ENCODE results near the gene NR5A2. TPM values are rescaled to one million over a fixed set of nuclear protein-coding genes. Genes with fewer than 3 reads are reported as not detected.

The NR5A2 gene
- total and polyA plus RNA-seq, 10 of the 15 experiments (the other 5 are each of a cell fraction or from before 2014, with no cell fraction given) = 0.02 to 0.60 (median 0.15) TPM; not detected in 1

DNA sequence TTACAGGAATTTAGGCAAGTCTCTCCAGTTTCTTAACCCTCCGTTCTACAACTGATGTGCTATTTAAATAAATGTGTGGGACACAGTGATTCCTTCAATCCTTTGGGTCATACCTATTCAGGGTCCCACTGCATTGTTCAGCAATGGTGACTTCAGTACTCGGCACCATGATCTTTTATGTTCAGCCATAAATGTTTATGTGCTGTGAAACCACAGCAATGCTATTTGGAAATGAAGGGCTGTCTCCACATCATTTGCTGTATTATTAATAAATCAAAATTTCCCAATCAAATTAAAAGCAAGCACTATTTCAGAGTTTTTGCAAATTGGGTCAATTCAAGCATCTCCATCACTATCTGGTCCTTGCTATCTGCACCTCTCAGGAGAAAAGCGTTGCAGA lies 84.8 kb downstream of the NR5A2 start:
- ATAC-seq = no peak
- no peaks in the 10 kb centered on the region for H3K27me3 ChIP-seq (replicated peaks in 1 of 2; ENCODE audit: control insufficient read depth in 2 of 2, insufficient read depth in 2 of 2, low read length in 1 of 2)
- H3K9ac ChIP-seq (ENCODE audit: control insufficient read depth, insufficient read depth, low read length) = no peak overlapping the region
- no peaks in the 10 kb centered on the region for H3K36me3 ChIP-seq (ENCODE audit: control insufficient read depth in 2 of 2, insufficient read depth in 2 of 2, low read length in 1 of 2)
- ChIA-PET RAD21 (ENCODE audit: unreplicated experiment) (no interaction called here), POLR2A (interaction anchor here (0.7 kb wide), 1 partner anchor 41 kb away, joined by 3 read pairs; no protein-coding TSS in a partner anchor), CTCF (no interaction called here), SMC1A (ENCODE audit: uncharacterized antibody, unreplicated experiment) (interaction anchor here (0.9 kb wide), 1 partner anchor 165 kb away, joined by 3 read pairs; no protein-coding TSS in a partner anchor)
- TF ChIP-seq RB1 (IDR thresholded peaks at IDR 0.05; ENCODE audit: borderline replicate concordance) = no peak
- no peak for TF ChIP-seq SP1 (IDR thresholded peaks at IDR 0.05; ENCODE audit: low read depth, low read length)
- no peak for TF ChIP-seq CBFB (IDR thresholded peaks at IDR 0.05; ENCODE audit: low read depth)
- TF ChIP-seq, protein P1, sequence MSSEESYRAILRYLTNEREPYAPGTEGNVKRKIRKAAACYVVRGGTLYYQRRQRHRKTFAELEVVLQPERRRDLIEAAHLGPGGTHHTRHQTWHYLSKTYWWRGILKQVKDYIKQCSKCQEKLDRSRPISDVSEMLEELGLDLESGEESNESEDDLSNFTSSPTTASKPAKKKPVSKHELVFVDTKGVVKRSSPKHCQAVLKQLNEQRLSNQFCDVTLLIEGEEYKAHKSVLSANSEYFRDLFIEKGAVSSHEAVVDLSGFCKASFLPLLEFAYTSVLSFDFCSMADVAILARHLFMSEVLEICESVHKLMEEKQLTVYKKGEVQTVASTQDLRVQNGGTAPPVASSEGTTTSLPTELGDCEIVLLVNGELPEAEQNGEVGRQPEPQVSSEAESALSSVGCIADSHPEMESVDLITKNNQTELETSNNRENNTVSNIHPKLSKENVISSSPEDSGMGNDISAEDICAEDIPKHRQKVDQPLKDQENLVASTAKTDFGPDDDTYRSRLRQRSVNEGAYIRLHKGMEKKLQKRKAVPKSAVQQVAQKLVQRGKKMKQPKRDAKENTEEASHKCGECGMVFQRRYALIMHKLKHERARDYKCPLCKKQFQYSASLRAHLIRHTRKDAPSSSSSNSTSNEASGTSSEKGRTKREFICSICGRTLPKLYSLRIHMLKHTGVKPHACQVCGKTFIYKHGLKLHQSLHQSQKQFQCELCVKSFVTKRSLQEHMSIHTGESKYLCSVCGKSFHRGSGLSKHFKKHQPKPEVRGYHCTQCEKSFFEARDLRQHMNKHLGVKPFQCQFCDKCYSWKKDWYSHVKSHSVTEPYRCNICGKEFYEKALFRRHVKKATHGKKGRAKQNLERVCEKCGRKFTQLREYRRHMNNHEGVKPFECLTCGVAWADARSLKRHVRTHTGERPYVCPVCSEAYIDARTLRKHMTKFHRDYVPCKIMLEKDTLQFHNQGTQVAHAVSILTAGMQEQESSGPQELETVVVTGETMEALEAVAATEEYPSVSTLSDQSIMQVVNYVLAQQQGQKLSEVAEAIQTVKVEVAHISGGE (CRISPR knock-in tag; IDR thresholded peaks at IDR 0.05) = no peak
- TF ChIP-seq ZZZ3 (IDR thresholded peaks at IDR 0.05; ENCODE audit: control insufficient read depth, insufficient read length, low read depth) = no peak
- TF ChIP-seq, protein P2, sequence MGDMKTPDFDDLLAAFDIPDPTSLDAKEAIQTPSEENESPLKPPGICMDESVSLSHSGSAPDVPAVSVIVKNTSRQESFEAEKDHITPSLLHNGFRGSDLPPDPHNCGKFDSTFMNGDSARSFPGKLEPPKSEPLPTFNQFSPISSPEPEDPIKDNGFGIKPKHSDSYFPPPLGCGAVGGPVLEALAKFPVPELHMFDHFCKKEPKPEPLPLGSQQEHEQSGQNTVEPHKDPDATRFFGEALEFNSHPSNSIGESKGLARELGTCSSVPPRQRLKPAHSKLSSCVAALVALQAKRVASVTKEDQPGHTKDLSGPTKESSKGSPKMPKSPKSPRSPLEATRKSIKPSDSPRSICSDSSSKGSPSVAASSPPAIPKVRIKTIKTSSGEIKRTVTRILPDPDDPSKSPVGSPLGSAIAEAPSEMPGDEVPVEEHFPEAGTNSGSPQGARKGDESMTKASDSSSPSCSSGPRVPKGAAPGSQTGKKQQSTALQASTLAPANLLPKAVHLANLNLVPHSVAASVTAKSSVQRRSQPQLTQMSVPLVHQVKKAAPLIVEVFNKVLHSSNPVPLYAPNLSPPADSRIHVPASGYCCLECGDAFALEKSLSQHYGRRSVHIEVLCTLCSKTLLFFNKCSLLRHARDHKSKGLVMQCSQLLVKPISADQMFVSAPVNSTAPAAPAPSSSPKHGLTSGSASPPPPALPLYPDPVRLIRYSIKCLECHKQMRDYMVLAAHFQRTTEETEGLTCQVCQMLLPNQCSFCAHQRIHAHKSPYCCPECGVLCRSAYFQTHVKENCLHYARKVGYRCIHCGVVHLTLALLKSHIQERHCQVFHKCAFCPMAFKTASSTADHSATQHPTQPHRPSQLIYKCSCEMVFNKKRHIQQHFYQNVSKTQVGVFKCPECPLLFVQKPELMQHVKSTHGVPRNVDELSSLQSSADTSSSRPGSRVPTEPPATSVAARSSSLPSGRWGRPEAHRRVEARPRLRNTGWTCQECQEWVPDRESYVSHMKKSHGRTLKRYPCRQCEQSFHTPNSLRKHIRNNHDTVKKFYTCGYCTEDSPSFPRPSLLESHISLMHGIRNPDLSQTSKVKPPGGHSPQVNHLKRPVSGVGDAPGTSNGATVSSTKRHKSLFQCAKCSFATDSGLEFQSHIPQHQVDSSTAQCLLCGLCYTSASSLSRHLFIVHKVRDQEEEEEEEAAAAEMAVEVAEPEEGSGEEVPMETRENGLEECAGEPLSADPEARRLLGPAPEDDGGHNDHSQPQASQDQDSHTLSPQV (IDR thresholded peaks at IDR 0.05) = no peak
- TF ChIP-seq MXI1 (IDR thresholded peaks at IDR 0.05; ENCODE audit: low read depth, low read length) = no peak
- TF ChIP-seq, protein P3, sequence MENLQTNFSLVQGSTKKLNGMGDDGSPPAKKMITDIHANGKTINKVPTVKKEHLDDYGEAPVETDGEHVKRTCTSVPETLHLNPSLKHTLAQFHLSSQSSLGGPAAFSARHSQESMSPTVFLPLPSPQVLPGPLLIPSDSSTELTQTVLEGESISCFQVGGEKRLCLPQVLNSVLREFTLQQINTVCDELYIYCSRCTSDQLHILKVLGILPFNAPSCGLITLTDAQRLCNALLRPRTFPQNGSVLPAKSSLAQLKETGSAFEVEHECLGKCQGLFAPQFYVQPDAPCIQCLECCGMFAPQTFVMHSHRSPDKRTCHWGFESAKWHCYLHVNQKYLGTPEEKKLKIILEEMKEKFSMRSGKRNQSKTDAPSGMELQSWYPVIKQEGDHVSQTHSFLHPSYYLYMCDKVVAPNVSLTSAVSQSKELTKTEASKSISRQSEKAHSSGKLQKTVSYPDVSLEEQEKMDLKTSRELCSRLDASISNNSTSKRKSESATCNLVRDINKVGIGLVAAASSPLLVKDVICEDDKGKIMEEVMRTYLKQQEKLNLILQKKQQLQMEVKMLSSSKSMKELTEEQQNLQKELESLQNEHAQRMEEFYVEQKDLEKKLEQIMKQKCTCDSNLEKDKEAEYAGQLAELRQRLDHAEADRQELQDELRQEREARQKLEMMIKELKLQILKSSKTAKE (IDR thresholded peaks at IDR 0.05; ENCODE audit: low read depth, poor library complexity, severe bottlenecking) = no peak
- no peak for TF ChIP-seq BCL11A (IDR thresholded peaks at IDR 0.05; ENCODE audit: low read depth, low read length)
- no peak for TF ChIP-seq YBX1 (IDR thresholded peaks at IDR 0.05)
- no peak for TF ChIP-seq POU2F2 (IDR thresholded peaks at IDR 0.05; ENCODE audit: borderline replicate concordance, low read depth, low read length)
- TF ChIP-seq CHD4 (IDR thresholded peaks at IDR 0.05) = no peak
- no peak for TF ChIP-seq NR2C1 (IDR thresholded peaks at IDR 0.05)
- no peak overlapping the region for H2AFZ ChIP-seq (ENCODE audit: control insufficient read depth, low read depth, low read length)
- no peak for FAIRE-seq
- H3K9me3 ChIP-seq (replicated peaks; ENCODE audit: control insufficient read depth, insufficient read depth, low read length) = no peaks in the 10 kb centered on the region
- DNase-seq (ENCODE audit: low read depth, low spot score) = no peak
- H3K79me2 ChIP-seq (ENCODE audit: control insufficient read depth, insufficient read depth, low read length) = no peaks in the 10 kb centered on the region
- H3K27ac ChIP-seq (ENCODE audit: control insufficient read depth, insufficient read depth) = no peak overlapping the region
- H3K4me1 ChIP-seq (ENCODE audit: control insufficient read depth, insufficient read depth, low read length) = no peaks in the 10 kb centered on the region; the same call in 1 of the 2 replicates
- H4K20me1 ChIP-seq (ENCODE audit: control insufficient read depth, insufficient read depth) = no peaks in the 10 kb centered on the region
- in situ Hi-C loops (cut with MboI) (no loop called here), intact Hi-C loops (cut with micrococcal nuclease; ENCODE audit: unreplicated experiment) (no loop called here)
- WGBS (ENCODE audit: insufficient coverage, insufficient replicate concordance, low lambda C conversion rate, missing lambda C conversion rate) = 42% methylated on average over 3 of the region's 3 CpGs
- no peak overlapping the region for H3K4me2 ChIP-seq (ENCODE audit: control insufficient read depth, insufficient read depth)
- BruUV-seq (replicated peaks) = no TSS peak
- no peak overlapping the region for H3K4me3 ChIP-seq

Measured in GM12878 (cell line).